A549 (cell line): ENCODE measurements around the gene KCNK7. TPM values are rescaled to one million over a fixed set of nuclear protein-coding genes. Genes with fewer than 3 reads are reported as not detected.

Source experiments
- ATAC-seq, 2 experiments: fragments of 200-7000 bp in 1 of 2; fragments of >200 bp in 1 of 2; cut with Nextera tagmentation in 1 of 2; cut with Tn5 transposase in 1 of 2; 3 replicates each; pipeline versions ENCODE4 v1.8.0 to v1.9.1; 2018 to 2020; ENCODE audit warnings: mild to moderate bottlenecking in 1 of 2, moderate library complexity in 1 of 2
- CTCF ChIA-PET: fragments of 300-600 bp; sonication (Branson Sonifier 250); formaldehyde crosslinking; extraction: SDS; loops from one replicate; lab custom pipeline; 2021; ENCODE audit warnings: antibody characterized with exemption, inconsistent platforms; lab: Yijun Ruan, JAX
- POLR2A ChIA-PET: fragments of 350-600 bp; formaldehyde crosslinking; extraction: SDS; loops from one replicate; lab custom pipeline; 2021; ENCODE audit warnings: antibody characterized with exemption, inconsistent platforms; lab: Yijun Ruan, JAX
- DNase-seq, 2 experiments: peaks; one replicate each; pipeline versions ENCODE4 v3.0.0 to v3.0.0-alpha.2; 2011 to 2016; ENCODE audit warnings: low read depth in 1 of 2, low spot score in 1 of 2
- FAIRE-seq: peaks from 2 replicates; lab custom pipeline; 2011; peaks lifted over from hg19 to GRCh38; lab: Jason Lieb, UNC
- H3K27ac ChIP-seq, 2 experiments: fragments of >200 bp; sonication (Bioruptor Twin); formaldehyde crosslinking; 3 replicates each; pipeline ENCODE4 v1.5.1; 2016 to 2017
- H3K4me1 ChIP-seq: fragments of >200 bp; sonication (Bioruptor Twin); formaldehyde crosslinking; 3 replicates; pipeline ENCODE4 v1.6.1; 2016
- H3K4me2 ChIP-seq: fragments of >200 bp; sonication (Bioruptor Twin); formaldehyde crosslinking; 3 replicates; pipeline ENCODE4 v1.6.1; 2016
- H3K4me3 ChIP-seq: fragments of >200 bp; sonication (Bioruptor Twin); formaldehyde crosslinking; 3 replicates; pipeline ENCODE4 v1.5.1; 2016
- H3K9me3 ChIP-seq: fragments of >200 bp; sonication (Bioruptor Twin); formaldehyde crosslinking; 3 replicates; pipeline ENCODE4 v1.6.1; 2016
- ELK1 ChIP-seq: fragments of 150-350 bp; IDR thresholded peaks from 2 replicates; pipeline ENCODE4 v1.6.1; 2014; ENCODE audit warnings: low read depth, mild to moderate bottlenecking, low read length
- FOSB ChIP-seq: fragments of 250-450 bp; sonication (Bioruptor Pico); IDR thresholded peaks from 2 replicates; pipeline ENCODE4 v1.5.0; 2020; ENCODE audit warnings: mild to moderate bottlenecking, moderate library complexity
- GATA3 ChIP-seq: IDR thresholded peaks from 2 replicates; pipeline ENCODE4 v1.6.1; 2012; ENCODE audit warnings: borderline replicate concordance
- HDAC2 ChIP-seq: fragments of 200-600 bp; sonication (generic); IDR thresholded peaks from 2 replicates; pipeline ENCODE4 v1.6.1; 2016
- HOXA7 ChIP-seq: fragments of 250-450 bp; sonication (Bioruptor Pico); IDR thresholded peaks from 2 replicates; pipeline ENCODE4 v1.5.0; 2020; ENCODE audit warnings: mild to moderate bottlenecking, moderate library complexity
- JUNB ChIP-seq: fragments of >200 bp; sonication (Bioruptor Twin); formaldehyde crosslinking; IDR thresholded peaks from 2 replicates; pipeline ENCODE4 v1.6.1; 2016
- KDM1A ChIP-seq: fragments of 200-600 bp; sonication (generic); IDR thresholded peaks from 2 replicates; pipeline ENCODE4 v1.6.1; 2016; ENCODE audit warnings: low read depth, mild to moderate bottlenecking
- MYC ChIP-seq: IDR thresholded peaks from 2 replicates; pipeline ENCODE4 v1.6.1; 2012; ENCODE audit warnings: mild to moderate bottlenecking, inconsistent platforms, low read length, improper control_type of control experiment, borderline replicate concordance
- NFE2L2 ChIP-seq: fragments of 150-350 bp; conservative IDR thresholded peaks from 2 replicates; pipeline ENCODE4 v1.6.1; 2014; ENCODE audit warnings: low read length
- NPAS2 ChIP-seq: fragments of 250-450 bp; sonication (Bioruptor Pico); IDR thresholded peaks from 2 replicates; pipeline ENCODE4 v1.8.0; 2022; ENCODE audit warnings: mild to moderate bottlenecking, moderate library complexity, borderline replicate concordance
- NR3C1 ChIP-seq: fragments of >200 bp; sonication (Bioruptor Twin); formaldehyde crosslinking; IDR thresholded peaks from 3 replicates; pipeline ENCODE4 v1.6.1; 2017
- PBX3 ChIP-seq: IDR thresholded peaks from 2 replicates; pipeline ENCODE4 v1.6.1; 2012
- POLR2A ChIP-seq: IDR thresholded peaks from 2 replicates; pipeline ENCODE4 v1.6.1; 2012; ENCODE audit warnings: mild to moderate bottlenecking, low read length
- POLR2AphosphoS2 ChIP-seq: conservative IDR thresholded peaks from 2 replicates; pipeline ENCODE4 v1.6.1; 2012; ENCODE audit warnings: low read length, improper control_type of control experiment, inconsistent platforms
- RCOR1 ChIP-seq: fragments of 150-350 bp; IDR thresholded peaks from 2 replicates; pipeline ENCODE4 v1.6.1; 2014; ENCODE audit warnings: antibody characterized with exemption, low read length, low read depth
- REST ChIP-seq: fragments of 200-600 bp; sonication (generic); IDR thresholded peaks from 2 replicates; pipeline ENCODE4 v1.6.1; 2016; ENCODE audit warnings: antibody characterized with exemption, mild to moderate bottlenecking, moderate library complexity
- RFX5 ChIP-seq: fragments of 450-650 bp; IDR thresholded peaks from 2 replicates; pipeline ENCODE4 v1.7.1; 2014; ENCODE audit warnings: antibody characterized with exemption, mild to moderate bottlenecking, moderate library complexity
- RNF2 ChIP-seq: fragments of 200-600 bp; sonication (generic); IDR thresholded peaks from 2 replicates; pipeline ENCODE4 v1.6.1; 2016; ENCODE audit warnings: low read depth, mild to moderate bottlenecking, antibody characterized with exemption, moderate library complexity, borderline replicate concordance
- TFCP2L1 ChIP-seq: fragments of 250-450 bp; sonication (Bioruptor Pico); IDR thresholded peaks from 2 replicates; pipeline ENCODE4 v1.5.0; 2021; ENCODE audit warnings: mild to moderate bottlenecking
- USF2 ChIP-seq: fragments of 450-650 bp; IDR thresholded peaks from 2 replicates; pipeline ENCODE4 v1.6.1; 2014; ENCODE audit warnings: antibody characterized with exemption
- ZSCAN20 ChIP-seq: fragments of 250-450 bp; sonication (Bioruptor Pico); IDR thresholded peaks from 2 replicates; pipeline ENCODE4 v1.8.0; 2022; ENCODE audit warnings: mild to moderate bottlenecking, moderate library complexity
- WGBS: methylation state at CpG from one replicate; pipeline ENCODE4 v1.1.6; 2017; ENCODE audit errors: missing lambda C conversion rate; 5-methylcytosine and 5-hydroxymethylcytosine counted together
- polyA plus RNA-seq, 4 experiments: library from polyadenylated mRNA; depleted of rRNA in 3 of 4; stranded (reverse); fragments of >200 nt; fragmentation: RNase III in 1 of 4; extraction: RNeasy Plus Mini Kit Qiagen cat#74134 plus additional on column Dnase treatment in 1 of 4; gene quantifications; 2 replicates in 3 of 4; 3 replicates in 1 of 4; pipeline ENCODE4 v1.2.3, GENCODE V29; 2011 to 2017

The KCNK7 gene
- polyA plus RNA-seq, 2 of the 4 experiments (the other 2 are of a cell fraction), result 0.13 to 0.50 TPM

- POLR2A ChIA-PET, result no interaction called here
- no peak for DNase-seq
Measured at GRCh38 chr11:65583589-65583988, 12.0 kb downstream of the KCNK7 start.

GRCh38 chr11:65581928-65582327, 13.7 kb downstream of the KCNK7 start:
- Histone ChIP-seq H3K9me3 (no peaks in the 10 kb centered on the region), H3K4me1 (peaks cover 18% of the 10 kb centered on the region), H3K27ac (no peak overlapping the region), H3K4me3 (no peak overlapping the region), H3K4me2 (no peak overlapping the region)
- ATAC-seq (no peak), DNase-seq (no peak), FAIRE-seq (no peak)
- WGBS, result 86% methylated on average over 3 of the region's 3 CpGs
- TF ChIP-seq JUNB (no peak), REST (no peak), ZSCAN20 (CRISPR knock-in tag) (no peak), GATA3 (no peak), PBX3 (no peak), KDM1A (no peak), ELK1 (no peak), HOXA7 (CRISPR knock-in tag) (no peak), FOSB (no peak), POLR2AphosphoS2 (no peak), RFX5 (no peak), POLR2A (no peak), NFE2L2 (no peak)
- ChIA-PET POLR2A (no interaction called here), CTCF (interaction anchor here (2.1 to 14.6 kb wide), 4 partner anchors 9 to 41 kb away, joined by 13 to 249 read pairs (median 37); partner anchors contain the start of genes FAM89B, MAP3K11 and PCNX3)

More at GRCh38 chr11:65583589-65583988, 12.0 kb downstream of the KCNK7 start:
- FAIRE-seq, result no peak
- no peak overlapping the region for H3K27ac ChIP-seq
- H3K4me1 ChIP-seq, result peaks cover 16% of the 10 kb centered on the region
- WGBS, result 90% methylated on average over 7 of the region's 10 CpGs
- H3K4me3 ChIP-seq, result no peak overlapping the region
- CTCF ChIA-PET, result interaction anchor here (1.3 to 14.6 kb wide), 5 partner anchors 10 to 43 kb away, joined by 3 to 249 read pairs (median 26); partner anchors contain the start of genes FAM89B, MAP3K11 and PCNX3
- TF ChIP-seq RFX5 (no peak), RNF2 (no peak), NPAS2 (CRISPR knock-in tag) (no peak), USF2 (no peak), HDAC2 (no peak), RCOR1 (no peak), NFE2L2 (no peak), MYC (no peak), TFCP2L1 (CRISPR knock-in tag) (no peak), ZSCAN20 (CRISPR knock-in tag) (no peak), NR3C1 (no peak)
- no peaks in the 10 kb centered on the region for H3K9me3 ChIP-seq
- no peak for ATAC-seq
- no peak overlapping the region for H3K4me2 ChIP-seq
